H1 (cell line): ENCODE results near the gene TOM1. TPM values are rescaled to one million over a fixed set of nuclear protein-coding genes. Genes with fewer than 3 reads are reported as not detected.

Experiments
- CTCF ChIA-PET: fragments of 300-600 bp; sonication (Branson Sonifier 250); formaldehyde crosslinking; loops from one replicate; lab custom pipeline; 2021; ENCODE audit not compliant: partially characterized antibody; lab: Charles Lee
- POLR2A ChIA-PET: fragments of 300-600 bp; sonication (Branson Sonifier 250); formaldehyde crosslinking; loops from one replicate; lab custom pipeline; 2021; ENCODE audit warnings: inconsistent platforms; ENCODE audit not compliant: partially characterized antibody; lab: Charles Lee
- DNase-seq, 2 experiments: peaks; one replicate each; pipeline versions ENCODE4 v3.0.0 to v3.0.0-alpha.2; 2010 to 2022; ENCODE audit warnings: low spot score in 2 of 2, low read depth in 1 of 2, mixed read lengths in 1 of 2
- FAIRE-seq: peaks from 2 replicates; lab custom pipeline; 2011; peaks lifted over from hg19 to GRCh38; lab: Jason Lieb, UNC
- H2AFZ ChIP-seq: 2 replicates; pipeline ENCODE4 v1.8.1; 2012; ENCODE audit warnings: low read length, inconsistent platforms
- H2AK5ac ChIP-seq: 2 replicates; pipeline ENCODE4 v1.6.1; 2013; ENCODE audit warnings: low read depth, low read length
- H2BK120ac ChIP-seq: replicated peaks from 2 replicates; pipeline ENCODE3; 2013; ENCODE audit warnings: low read depth, low read length, inconsistent platforms
- H2BK12ac ChIP-seq: 2 replicates; pipeline ENCODE4 v1.6.1; 2013; ENCODE audit warnings: low read depth, low read length
- H2BK15ac ChIP-seq: 2 replicates; pipeline ENCODE4 v1.6.1; 2013; ENCODE audit warnings: low read length
- H2BK20ac ChIP-seq: 2 replicates; pipeline ENCODE4 v1.6.1; 2013; ENCODE audit warnings: low read length
- H2BK5ac ChIP-seq: 2 replicates; pipeline ENCODE4 v1.6.1; 2013; ENCODE audit warnings: low read depth, low read length
- H3K14ac ChIP-seq: 2 replicates; pipeline ENCODE4 v1.6.1; 2013; ENCODE audit warnings: inconsistent platforms; ENCODE audit not compliant: insufficient read length
- H3K18ac ChIP-seq: 2 replicates; pipeline ENCODE4 v1.6.1; 2013; ENCODE audit warnings: low read length; ENCODE audit errors: extremely low read depth
- H3K23ac ChIP-seq: 2 replicates; pipeline ENCODE4 v1.6.1; 2013; ENCODE audit warnings: inconsistent platforms; ENCODE audit not compliant: insufficient read length
- H3K23me2 ChIP-seq: 2 replicates; pipeline ENCODE4 v1.6.1; 2013; ENCODE audit warnings: low read depth, low read length
- H3K27ac ChIP-seq: 2 replicates; pipeline ENCODE4 v1.6.1; 2011; ENCODE audit warnings: low read depth, low read length, inconsistent platforms
- H3K27me3 ChIP-seq, 4 experiments: replicated peaks in 1 of 4; 1 replicate in 1 of 4; 2 replicates in 3 of 4; pipeline versions ENCODE4 v1.6.1 to v1.8.1; 2011 to 2013; ENCODE audit warnings: low read length in 3 of 4, mild to moderate bottlenecking in 3 of 4, inconsistent platforms in 2 of 4, mixed read lengths in 2 of 4, moderate library complexity in 1 of 4; ENCODE audit not compliant: control insufficient read depth in 3 of 4, insufficient read depth in 3 of 4; ENCODE audit errors: extremely low read depth in 1 of 4
- H3K36me3 ChIP-seq, 4 experiments: 2 replicates each; pipeline versions ENCODE4 v1.6.1 to v1.8.1; 2011 to 2013; ENCODE audit warnings: mild to moderate bottlenecking in 4 of 4, low read length in 3 of 4, moderate library complexity in 2 of 4, control low read depth in 1 of 4, inconsistent platforms in 1 of 4; ENCODE audit not compliant: insufficient read depth in 4 of 4, control insufficient read depth in 2 of 4
- H3K4ac ChIP-seq: replicated peaks from 2 replicates; pipeline ENCODE3; 2013; ENCODE audit warnings: low read length, low read depth, mixed read lengths, inconsistent platforms; ENCODE audit not compliant: insufficient read length
- H3K4me1 ChIP-seq, 4 experiments: replicated peaks in 1 of 4; 1 replicate in 1 of 4; 2 replicates in 3 of 4; pipeline versions ENCODE4 v1.6.1 to v1.8.1; 2011 to 2013; ENCODE audit warnings: low read length in 3 of 4, inconsistent platforms in 2 of 4, mixed read lengths in 1 of 4; ENCODE audit not compliant: insufficient read depth in 4 of 4, control insufficient read depth in 3 of 4
- H3K4me2 ChIP-seq, 2 experiments: 2 replicates each; pipeline versions ENCODE4 v1.6.1 to v1.8.1; 2011 to 2013; ENCODE audit warnings: low read depth in 2 of 2, low read length in 2 of 2, control low read depth in 1 of 2, inconsistent platforms in 1 of 2, mild to moderate bottlenecking in 1 of 2; ENCODE audit not compliant: insufficient read depth in 1 of 2
- H3K4me3 ChIP-seq, 4 experiments: fragments of 200-600, 300-600 bp in 1 of 4; sonication (generic), shearing (Covaris generic), sonication (Bioruptor Twin) in 1 of 4; 2 replicates each; pipeline versions ENCODE4 v1.5.1 to v1.8.1; 2011 to 2016; ENCODE audit warnings: low read length in 4 of 4, low read depth in 3 of 4, control low read depth in 2 of 4, inconsistent platforms in 2 of 4, mild to moderate bottlenecking in 2 of 4, mixed read lengths in 1 of 4, moderate library complexity in 1 of 4; ENCODE audit not compliant: insufficient read depth in 2 of 4; ENCODE audit errors: extremely low read depth in 1 of 4
- H3K56ac ChIP-seq: replicated peaks from 2 replicates; pipeline ENCODE3; 2013; ENCODE audit warnings: low read depth, mild to moderate bottlenecking, mixed read lengths, low read length, inconsistent platforms; ENCODE audit not compliant: insufficient read length
- H3K79me1 ChIP-seq: 2 replicates; pipeline ENCODE4 v1.6.1; 2013; ENCODE audit warnings: low read depth, low read length, control low read depth
- H3K79me2 ChIP-seq, 2 experiments: 2 replicates each; pipeline versions ENCODE4 v1.6.1 to v1.8.1; 2012 to 2013; ENCODE audit warnings: low read length in 2 of 2, mild to moderate bottlenecking in 2 of 2, inconsistent platforms in 1 of 2; ENCODE audit not compliant: insufficient read depth in 2 of 2, control insufficient read depth in 1 of 2
- H3K9ac ChIP-seq, 4 experiments: replicated peaks in 1 of 4; 1 replicate in 1 of 4; 2 replicates in 3 of 4; pipeline versions ENCODE4 v1.6.1 to v1.8.1; 2011 to 2013; ENCODE audit warnings: low read depth in 3 of 4, low read length in 3 of 4, control low read depth in 2 of 4, mild to moderate bottlenecking in 2 of 4, moderate library complexity in 2 of 4, inconsistent platforms in 1 of 4; ENCODE audit errors: extremely low read depth in 1 of 4
- H3K9me3 ChIP-seq, 2 experiments: 2 replicates each; pipeline versions ENCODE4 v1.6.1 to v1.8.1; 2012 to 2013; ENCODE audit warnings: mild to moderate bottlenecking in 2 of 2, moderate library complexity in 2 of 2, control low read depth in 1 of 2, inconsistent platforms in 1 of 2, low read depth in 1 of 2, low read length in 1 of 2, mixed read lengths in 1 of 2; ENCODE audit not compliant: insufficient read depth in 2 of 2
- H4K20me1 ChIP-seq, 2 experiments: replicated peaks in 1 of 2; 2 replicates each; pipeline versions ENCODE3 to v1.8.1; 2011 to 2013; ENCODE audit warnings: inconsistent platforms in 2 of 2, low read length in 2 of 2, mild to moderate bottlenecking in 1 of 2; ENCODE audit not compliant: insufficient read depth in 2 of 2, control insufficient read depth in 1 of 2
- H4K5ac ChIP-seq: 2 replicates; pipeline ENCODE4 v1.6.1; 2013; ENCODE audit warnings: low read length, low read depth, mixed read lengths, inconsistent platforms; ENCODE audit not compliant: insufficient read length
- H4K8ac ChIP-seq: 2 replicates; pipeline ENCODE4 v1.8.0; 2013; ENCODE audit warnings: mild to moderate bottlenecking, moderate library complexity, low read length, inconsistent platforms; ENCODE audit not compliant: insufficient read depth; ENCODE audit errors: extremely low read depth
- H4K91ac ChIP-seq: replicated peaks from 2 replicates; pipeline ENCODE3; 2013; ENCODE audit warnings: low read length, mixed read lengths, inconsistent platforms; ENCODE audit not compliant: insufficient read length
- ATF3 ChIP-seq: IDR thresholded peaks from 2 replicates; pipeline ENCODE4 v1.6.1; 2011; ENCODE audit warnings: low read depth, mild to moderate bottlenecking, low read length; ENCODE audit not compliant: insufficient read depth
- BRCA1 ChIP-seq: IDR thresholded peaks from 2 replicates; pipeline ENCODE4 v1.6.1; 2012; ENCODE audit warnings: low read depth, low read length, improper control_type of control experiment
- CBX8 ChIP-seq: fragments of 300-800, 300-1000 bp; sonication (generic); IDR thresholded peaks from 2 replicates; pipeline ENCODE4 v1.7.1; 2016; ENCODE audit warnings: low read depth, low read length, borderline replicate concordance
- EGR1 ChIP-seq: IDR thresholded peaks from 2 replicates; pipeline ENCODE4 v1.6.1; 2011; ENCODE audit warnings: low read depth, low read length, borderline replicate concordance
- EZH2 ChIP-seq: fragments of 200-600 bp; sonication (generic); IDR thresholded peaks from 2 replicates; pipeline ENCODE4 v1.7.1; 2012; ENCODE audit warnings: low read depth, mild to moderate bottlenecking, moderate library complexity, low read length, inconsistent platforms; ENCODE audit not compliant: severe bottlenecking
- GTF2F1 ChIP-seq: IDR thresholded peaks from 2 replicates; pipeline ENCODE4 v1.6.1; 2012; ENCODE audit warnings: low read depth, low read length, improper control_type of control experiment, borderline replicate concordance
- NANOG ChIP-seq: IDR thresholded peaks from 2 replicates; pipeline ENCODE4 v1.6.1; 2011; ENCODE audit warnings: low read length, low read depth, mild to moderate bottlenecking, inconsistent platforms; ENCODE audit not compliant: insufficient read depth, poor library complexity, severe bottlenecking
- POLR2AphosphoS5 ChIP-seq: IDR thresholded peaks from 2 replicates; pipeline ENCODE4 v1.6.1; 2011; ENCODE audit warnings: low read depth, low read length
- SAP30 ChIP-seq: fragments of 300-600 bp; sonication (generic); IDR thresholded peaks from 2 replicates; pipeline ENCODE4 v1.7.1; 2012; ENCODE audit warnings: low read length, moderate library complexity, mild to moderate bottlenecking, inconsistent platforms; ENCODE audit not compliant: insufficient read depth, insufficient replicate concordance
- SRF ChIP-seq: IDR thresholded peaks from 2 replicates; pipeline ENCODE4 v1.6.1; 2011; ENCODE audit warnings: mild to moderate bottlenecking, low read depth, low read length, moderate library complexity
- TEAD4 ChIP-seq: IDR thresholded peaks from 2 replicates; pipeline ENCODE4 v1.6.1; 2012; ENCODE audit warnings: low read depth, low read length, inconsistent platforms, mixed read lengths
- YY1 ChIP-seq: IDR thresholded peaks from 2 replicates; pipeline ENCODE4 v1.6.1; 2011; ENCODE audit warnings: low read depth, mild to moderate bottlenecking, low read length
- WGBS, 2 experiments: shearing (Covaris generic) in 1 of 2; methylation state at CpG; one replicate each; pipeline versions ENCODE4 v1.1.6 to v1.1.7; 2013 to 2015; ENCODE audit warnings: low lambda C conversion rate in 2 of 2, mixed read lengths in 2 of 2, inconsistent platforms in 1 of 2, low coverage in 1 of 2, missing lambda C conversion rate in 1 of 2; ENCODE audit not compliant: insufficient replicate concordance in 2 of 2, insufficient coverage in 1 of 2, insufficient read length in 1 of 2; ENCODE audit errors: extremely low coverage in 1 of 2, missing lambda C conversion rate in 1 of 2; 5-methylcytosine and 5-hydroxymethylcytosine counted together
- polyA plus RNA-seq, 7 experiments: library from polyadenylated mRNA; depleted of rRNA in 3 of 7; stranded (reverse) in 5 of 7; unstranded in 2 of 7; fragments of >200 nt in 5 of 7; fragments of 200-250 nt in 2 of 7; gene quantifications; 1 replicate in 5 of 7; 2 replicates in 1 of 7; 4 replicates in 1 of 7; pipeline versions ENCODE4 v1.2.1 to v1.2.3, GENCODE V29; 2011 to 2013; ENCODE audit warnings: missing spikeins in 2 of 7, mixed read lengths in 2 of 7
- total RNA-seq: library from RNA; stranded (reverse); fragmentation: NEBNext Ultra II Directional; extraction: Animal tissue kit (Norgen Biotek cat#: 25700); gene quantifications from 2 replicates; pipeline ENCODE4 v1.2.1, GENCODE V29; 2021

Gene TOM1
- total and polyA plus RNA-seq, 2 of the 8 experiments (the other 6 are each of a cell fraction or from before 2014, with no cell fraction given) = 25.1 to 39.2 TPM

GRCh38 chr22:35274154-35274871 lies 25.4 kb upstream of the TOM1 start:
- no peak overlapping the region for H3K4ac ChIP-seq
- no peak overlapping the region for H2BK15ac ChIP-seq
- H3K4me1 ChIP-seq = no peaks in the 10 kb centered on the region
- no peak overlapping the region for H3K23ac ChIP-seq
- no peak overlapping the region for H2AK5ac ChIP-seq
- no peak overlapping the region for H3K14ac ChIP-seq
- no peak overlapping the region for H4K8ac ChIP-seq
- no peak overlapping the region for H3K56ac ChIP-seq
- H3K18ac ChIP-seq = no peak overlapping the region
- H3K9ac ChIP-seq = no peak overlapping the region
- no peak overlapping the region for H3K4me3 ChIP-seq
- peaks cover 9 to 45% (median 25%) of the 10 kb centered on the region in 4 experiments; a peak in 7 of 8 replicates for H3K36me3 ChIP-seq
- no peak overlapping the region for H2BK120ac ChIP-seq
- WGBS, 2 experiments = 94% methylated on average over 8 of the region's 8 CpGs; no CpG with 5 or more reads in 1 of the 2 experiments
- no peak overlapping the region for H2BK12ac ChIP-seq
- no peaks in the 10 kb centered on the region for H3K27me3 ChIP-seq
- ChIA-PET CTCF (no interaction called here), POLR2A (interaction anchor here (0.8 to 1.3 kb wide), 3 partner anchors 10 to 23 kb away, joined by 3 read pairs; partner anchors contain the start of gene HMGXB4)
- no peak for FAIRE-seq
- H4K5ac ChIP-seq = no peak overlapping the region
- H3K4me2 ChIP-seq = no peak overlapping the region
- no peak overlapping the region for H2BK5ac ChIP-seq
- H3K79me1 ChIP-seq = no peaks in the 10 kb centered on the region; the same call in 1 of the 2 replicates
- no peaks in the 10 kb centered on the region for H3K23me2 ChIP-seq
- peaks cover 0 to 4% of the 10 kb centered on the region in 2 experiments; a peak in 2 of 4 replicates for H3K79me2 ChIP-seq
- no peaks in the 10 kb centered on the region; a peak in 1 of 4 replicates for H3K9me3 ChIP-seq
- no peak overlapping the region for H3K27ac ChIP-seq
- peaks cover 2 to 4% of the 10 kb centered on the region in 2 experiments for H4K20me1 ChIP-seq
- DNase-seq = no peak
- no peak overlapping the region for H2BK20ac ChIP-seq
- no peak overlapping the region for H2AFZ ChIP-seq
- no peak overlapping the region for H4K91ac ChIP-seq
- TF ChIP-seq SAP30 = no peak
- TF ChIP-seq GTF2F1 = no peak
- TF ChIP-seq CBX8 = no peak
- no peak for TF ChIP-seq ATF3
- TF ChIP-seq BRCA1 = no peak
- no peak for TF ChIP-seq SRF
- TF ChIP-seq TEAD4 = no peak
- TF ChIP-seq NANOG = no peak
- no peak for TF ChIP-seq EGR1
- TF ChIP-seq EZH2 = no peak
- no peak for TF ChIP-seq POLR2AphosphoS5
- TF ChIP-seq YY1 = no peak
